Neural cell (in vitro differentiated cells): ENCODE results near the gene CTBP2.

Source experiments
- CTCF ChIP-seq: fragments of 450-650 bp; IDR thresholded peaks from 2 replicates; pipeline ENCODE4 v1.5.1; 2014; ENCODE audit warnings: antibody characterized with exemption, mild to moderate bottlenecking, moderate library complexity; ENCODE audit not compliant: poor library complexity, severe bottlenecking
- EP300 ChIP-seq: fragments of 450-650 bp; conservative IDR thresholded peaks from 2 replicates; pipeline ENCODE4 v1.6.1; 2014; ENCODE audit warnings: antibody characterized with exemption, mild to moderate bottlenecking, moderate library complexity; ENCODE audit not compliant: poor library complexity, severe bottlenecking
- EZH2 ChIP-seq: fragments of 200-600, 300-800 bp; shearing (Covaris generic), sonication (generic); IDR thresholded peaks from 2 replicates; pipeline ENCODE4 v1.6.1; 2014; ENCODE audit warnings: antibody characterized with exemption, low read length, borderline replicate concordance, mild to moderate bottlenecking; ENCODE audit not compliant: insufficient read depth, poor library complexity, severe bottlenecking
- MXI1 ChIP-seq: fragments of 450-650 bp; conservative IDR thresholded peaks from 2 replicates; pipeline ENCODE4 v1.6.1; 2014; ENCODE audit warnings: antibody characterized with exemption, mild to moderate bottlenecking; ENCODE audit not compliant: poor library complexity, severe bottlenecking
- POLR2AphosphoS5 ChIP-seq: IDR thresholded peaks from 2 replicates; pipeline ENCODE4 v1.6.1; 2012
- RAD21 ChIP-seq: fragments of 450-650 bp; conservative IDR thresholded peaks from 2 replicates; pipeline ENCODE4 v1.6.1; 2014; ENCODE audit warnings: antibody characterized with exemption, mild to moderate bottlenecking, moderate library complexity
- REST ChIP-seq: IDR thresholded peaks from 2 replicates; pipeline ENCODE4 v1.6.1; 2012; ENCODE audit warnings: borderline replicate concordance
- SMC3 ChIP-seq: fragments of 450-650 bp; conservative IDR thresholded peaks from 2 replicates; pipeline ENCODE4 v1.6.1; 2014; ENCODE audit warnings: antibody characterized with exemption, mild to moderate bottlenecking, moderate library complexity; ENCODE audit not compliant: poor library complexity
- TAF1 ChIP-seq: IDR thresholded peaks from 2 replicates; pipeline ENCODE4 v1.6.1; 2012; ENCODE audit warnings: low read depth

GRCh38 chr10:125118701-125119100, 41.7 kb downstream of the CTBP2 start:
- TF ChIP-seq CTCF, result no peak
- no peak for TF ChIP-seq EZH2
- TF ChIP-seq RAD21, result no peak
- no peak for TF ChIP-seq EP300
- no peak for TF ChIP-seq TAF1
- no peak for TF ChIP-seq POLR2AphosphoS5
- TF ChIP-seq REST, result no peak
- TF ChIP-seq MXI1, result no peak
- no peak for TF ChIP-seq SMC3
